HepG2 (cell line): ENCODE measurements around the gene WDFY1. TPM values are rescaled to one million over a fixed set of nuclear protein-coding genes. Genes with fewer than 3 reads are reported as not detected.

Source experiments
- ATAC-seq: fragments of 200-7000 bp; cut with Tn5 transposase; 3 replicates; pipeline ENCODE4 v1.9.1; 2020; ENCODE audit warnings: mild to moderate bottlenecking, moderate library complexity
- BruUV-seq: library from RNA; stranded (reverse); fragments of 400-500 nt; replicated peaks from 2 replicates; lab custom pipeline; 2021; lab: Mats Ljungman, UMichigan
- CTCF ChIA-PET: fragments of 300-600 bp; formaldehyde crosslinking; extraction: SDS; loops from one replicate; lab custom pipeline; 2021; ENCODE audit warnings: low total read pairs, inconsistent platforms, low intra/inter-chr PET ratio; lab: Yijun Ruan, JAX
- POLR2A ChIA-PET: fragments of 350-600 bp; sonication (Branson Sonifier 250); formaldehyde crosslinking; loops from one replicate; lab custom pipeline; 2020; ENCODE audit warnings: antibody characterized with exemption, inconsistent platforms; lab: Yijun Ruan, JAX
- DNase-seq: peaks from one replicate; pipeline ENCODE4 v3.0.0-alpha.2; 2015; ENCODE audit warnings: low spot score
- FAIRE-seq: peaks from 3 replicates; lab custom pipeline; 2011; peaks lifted over from hg19 to GRCh38; lab: Jason Lieb, UNC
- H2AFZ ChIP-seq: one replicate; pipeline ENCODE4 v1.6.1; 2011; ENCODE audit warnings: low read length, inconsistent platforms
- H3K27ac ChIP-seq: fragments of 300-600 bp; 3 replicates; pipeline ENCODE4 v1.8.0; 2011; ENCODE audit warnings: mixed run types, mild to moderate bottlenecking, mixed read lengths, low read length, inconsistent platforms; ENCODE audit not compliant: insufficient read depth; ENCODE audit errors: extremely low read length
- H3K27me3 ChIP-seq, 2 experiments: fragments of 200-600 bp in 1 of 2; 2 replicates in 1 of 2; 3 replicates in 1 of 2; pipeline versions ENCODE4 v1.6.0 to v1.8.0; 2011; ENCODE audit warnings: low read length in 2 of 2, mild to moderate bottlenecking in 2 of 2, moderate library complexity in 2 of 2, inconsistent platforms in 1 of 2; ENCODE audit not compliant: insufficient read depth in 2 of 2, control insufficient read depth in 1 of 2
- H3K36me3 ChIP-seq, 2 experiments: fragments of 200-600 bp in 1 of 2; replicated peaks in 1 of 2; 2 replicates in 1 of 2; 3 replicates in 1 of 2; pipeline versions ENCODE4 v1.5.1 to v1.8.0; 2011; ENCODE audit warnings: low read length in 2 of 2, inconsistent platforms in 1 of 2; ENCODE audit not compliant: insufficient read depth in 2 of 2, control insufficient read depth in 1 of 2
- H3K4me1 ChIP-seq: 2 replicates; pipeline ENCODE4 v1.5.1; 2012; ENCODE audit warnings: low read length, inconsistent platforms; ENCODE audit not compliant: insufficient read depth
- H3K4me2 ChIP-seq: 2 replicates; pipeline ENCODE4 v1.6.0; 2011; ENCODE audit warnings: low read depth, low read length, inconsistent platforms
- H3K4me3 ChIP-seq, 3 experiments: fragments of 200-600 bp in 1 of 3; sonication (generic), shearing (Covaris generic) in 1 of 3; replicated peaks in 1 of 3; 2 replicates each; pipeline ENCODE4 v1.5.1; 2011 to 2016; ENCODE audit warnings: low read length in 3 of 3, inconsistent platforms in 2 of 3, low read depth in 2 of 3, mild to moderate bottlenecking in 2 of 3, control low read depth in 1 of 3, mixed read lengths in 1 of 3; ENCODE audit not compliant: insufficient read depth in 1 of 3
- H3K79me2 ChIP-seq: one replicate; pipeline ENCODE4 v1.6.1; 2011; ENCODE audit warnings: low read length, inconsistent platforms; ENCODE audit not compliant: insufficient read depth
- H3K9ac ChIP-seq: 2 replicates; pipeline ENCODE4 v1.6.0; 2011; ENCODE audit warnings: mild to moderate bottlenecking, low read depth, low read length, inconsistent platforms; ENCODE audit not compliant: insufficient read depth
- H3K9me3 ChIP-seq: 2 replicates; pipeline ENCODE4 v1.5.1; 2012; ENCODE audit warnings: mild to moderate bottlenecking, low read length
- H4K20me1 ChIP-seq: 2 replicates; pipeline ENCODE4 v1.6.0; 2011; ENCODE audit warnings: inconsistent platforms, mild to moderate bottlenecking, low read length, moderate library complexity; ENCODE audit not compliant: insufficient read depth
- ARHGAP35 ChIP-seq: sonication (generic); formaldehyde crosslinking; IDR thresholded peaks from 2 replicates; pipeline ENCODE4 v1.9.0; 2022; ENCODE audit warnings: mild to moderate bottlenecking, inconsistent platforms, moderate library complexity, missing genetic modification reagents, borderline replicate concordance
- ATRX ChIP-seq: sonication (generic); formaldehyde crosslinking; IDR thresholded peaks from 2 replicates; pipeline ENCODE4 v1.4.0; 2020; ENCODE audit warnings: missing genetic modification reagents, borderline replicate concordance
- CEBPB ChIP-seq: IDR thresholded peaks from 2 replicates; pipeline ENCODE4 v1.6.1; 2011; ENCODE audit warnings: low read depth, low read length, improper control_type of control experiment, borderline replicate concordance
- CEBPG ChIP-seq: IDR thresholded peaks from 2 replicates; pipeline ENCODE4 v1.6.1; 2016
- CTCF ChIP-seq: sonication (generic); formaldehyde crosslinking; IDR thresholded peaks from 2 replicates; pipeline ENCODE4 v1.5.0; 2020; ENCODE audit warnings: mild to moderate bottlenecking, missing genetic modification reagents, moderate library complexity
- EP300 ChIP-seq, 3 experiments: sonication (generic) in 1 of 3; formaldehyde crosslinking in 1 of 3; IDR thresholded peaks; 2 replicates each; pipeline versions ENCODE4 v1.5.1 to v1.6.1; 2011 to 2020; ENCODE audit warnings: low read depth in 2 of 3, low read length in 2 of 3, borderline replicate concordance in 1 of 3, improper control_type of control experiment in 1 of 3, mild to moderate bottlenecking in 1 of 3, missing genetic modification reagents in 1 of 3, moderate library complexity in 1 of 3
- GZF1 ChIP-seq: sonication (generic); formaldehyde crosslinking; IDR thresholded peaks from 2 replicates; pipeline ENCODE4 v1.5.1; 2020; ENCODE audit warnings: mild to moderate bottlenecking, missing genetic modification reagents
- IRF2 ChIP-seq: IDR thresholded peaks from 2 replicates; pipeline ENCODE4 v1.6.1; 2018; ENCODE audit warnings: missing genetic modification reagents, missing compliant biosample characterization
- RAD21 ChIP-seq: fragments of 450-650 bp; formaldehyde crosslinking; IDR thresholded peaks from 2 replicates; pipeline ENCODE4 v1.5.0; 2020; ENCODE audit warnings: mild to moderate bottlenecking
- REL ChIP-seq: sonication (generic); formaldehyde crosslinking; conservative IDR thresholded peaks from 2 replicates; pipeline ENCODE4 v1.8.0; 2022; ENCODE audit warnings: mild to moderate bottlenecking, missing genetic modification reagents, moderate library complexity
- REPIN1 ChIP-seq: sonication (generic); formaldehyde crosslinking; IDR thresholded peaks from 2 replicates; pipeline ENCODE4 v1.8.0; 2022; ENCODE audit warnings: missing genetic modification reagents, low read depth, mild to moderate bottlenecking, borderline replicate concordance
- SMC3 ChIP-seq: IDR thresholded peaks from 2 replicates; pipeline ENCODE4 v1.6.1; 2011; ENCODE audit warnings: low read length, improper control_type of control experiment
- SOX5 ChIP-seq: IDR thresholded peaks from 2 replicates; pipeline ENCODE4 v1.6.1; 2016; ENCODE audit warnings: borderline replicate concordance
- YEATS4 ChIP-seq: sonication (generic); formaldehyde crosslinking; IDR thresholded peaks from 2 replicates; pipeline ENCODE4 v1.4.0; 2020; ENCODE audit warnings: missing genetic modification reagents, borderline replicate concordance
- ZBTB21 ChIP-seq: sonication (generic); formaldehyde crosslinking; IDR thresholded peaks from 2 replicates; pipeline ENCODE4 v1.4.0; 2020; ENCODE audit warnings: missing genetic modification reagents
- ZBTB25 ChIP-seq: IDR thresholded peaks from 2 replicates; pipeline ENCODE4 v1.6.1; 2018; ENCODE audit warnings: missing genetic modification reagents
- ZNF12 ChIP-seq: sonication (generic); formaldehyde crosslinking; IDR thresholded peaks from 2 replicates; pipeline ENCODE4 v1.5.0; 2020; ENCODE audit warnings: missing genetic modification reagents
- ZNF264 ChIP-seq: sonication (generic); formaldehyde crosslinking; IDR thresholded peaks from 2 replicates; pipeline ENCODE4 v1.4.0; 2020; ENCODE audit warnings: missing genetic modification reagents
- ZNF275 ChIP-seq: sonication (generic); formaldehyde crosslinking; IDR thresholded peaks from 2 replicates; pipeline ENCODE4 v1.8.0; 2022; ENCODE audit warnings: missing genetic modification reagents, mild to moderate bottlenecking, inconsistent platforms, borderline replicate concordance
- ZNF501 ChIP-seq: sonication (generic); formaldehyde crosslinking; IDR thresholded peaks from 2 replicates; pipeline ENCODE4 v1.5.1; 2020; ENCODE audit warnings: mild to moderate bottlenecking, moderate library complexity, missing genetic modification reagents
- WGBS: methylation state at CpG from one replicate; pipeline ENCODE4 v1.1.6; 2017; ENCODE audit warnings: low lambda C conversion rate; 5-methylcytosine and 5-hydroxymethylcytosine counted together
- in situ Hi-C: cut with HindIII; loops from 2 replicates; pipeline ENCODE4 v1.10.0; 2017; ENCODE audit warnings: low pct_unique_long_range_greater_than_20kb; ENCODE audit not compliant: extremely low pct_ligation_motif_present
- intact Hi-C: fragments of 100-400 bp; cut with micrococcal nuclease; formaldehyde crosslinking; loops from one replicate; pipeline ENCODE4 v1.10.0; 2022; ENCODE audit not compliant: unreplicated experiment
- polyA plus RNA-seq, 8 experiments: library from polyadenylated mRNA; depleted of rRNA in 3 of 8; stranded (reverse) in 7 of 8; unstranded in 1 of 8; fragments of >200 nt; fragmentation: Illumina TruSeq in 4 of 8; extraction: Trizol in 4 of 8; gene quantifications; 2 replicates each; pipeline versions ENCODE4 v1.2.1 to v1.2.3, GENCODE V29; 2011 to 2016; ENCODE audit warnings: low read depth in 4 of 8, missing spikeins in 1 of 8, mixed read lengths in 1 of 8; ENCODE audit not compliant: insufficient read depth in 1 of 8
- total RNA-seq, 5 experiments: library from RNA; depleted of rRNA; stranded (reverse); fragments of >200 nt; fragmentation: Illumina TruSeq; extraction: Trizol; gene quantifications; 2 replicates each; pipeline ENCODE4 v1.2.3, GENCODE V29; 2016; ENCODE audit warnings: low read depth in 1 of 5

The WDFY1 gene
- total and polyA plus RNA-seq, 2 of the 13 experiments (the other 11 are each of a cell fraction or from before 2014, with no cell fraction given): 77.0 to 78.4 TPM

GRCh38 chr2:223970343-223971128 lies 25.4 kb upstream of the WDFY1 start:
- ATAC-seq: peak; percentile 62
- peaks cover 16% of the 10 kb centered on the region for H3K4me1 ChIP-seq
- ChIA-PET CTCF (interaction anchor here (0.6 to 4.6 kb wide), 11 partner anchors 18 to 808 kb away, joined by 3 to 120 read pairs (median 6); partner anchors contain the start of gene SERPINE2), POLR2A (interaction anchor here (0.7 to 1.5 kb wide), 5 partner anchors 10 to 314 kb away, joined by 4 to 7 read pairs (median 6); partner anchors contain the start of gene MRPL44)
- no peaks in the 10 kb centered on the region for H3K9me3 ChIP-seq
- peak; percentile 66 for DNase-seq
- H2AFZ ChIP-seq: no peak overlapping the region
- no peak overlapping the region for H3K9ac ChIP-seq
- intact Hi-C loops: loop anchor here (1.0 to 2.0 kb wide), 7 partner anchors 19 to 680 kb away; no protein-coding TSS in a partner anchor
- 71% methylated on average over 8 of the region's 8 CpGs for WGBS
- no peak overlapping the region for H3K27ac ChIP-seq
- no TSS peak for BruUV-seq
- no peaks in the 10 kb centered on the region for H4K20me1 ChIP-seq
- H3K79me2 ChIP-seq: no peaks in the 10 kb centered on the region
- in situ Hi-C loops: no loop called here
- FAIRE-seq: peak; percentile 60
- H3K36me3 ChIP-seq: peaks cover 1 to 14% of the 10 kb centered on the region in 2 experiments; a peak in 4 of 5 replicates
- no peak overlapping the region for H3K4me3 ChIP-seq
- H3K4me2 ChIP-seq: no peak overlapping the region
- no peaks in the 10 kb centered on the region for H3K27me3 ChIP-seq
- TF ChIP-seq ZNF12 (CRISPR knock-in tag) (no peak), ARHGAP35 (CRISPR knock-in tag) (no peak), YEATS4 (CRISPR knock-in tag) (no peak), REL (no peak), ZNF275 (no peak), REPIN1 (CRISPR knock-in tag) (0 out of 2 replicates have a peak, but pooled peaks have one; percentile 41), EP300 (IDR thresholded peaks at IDR 0.05; ENCODE audit: low read depth in 2 of 2, low read length in 2 of 2) (peak in 1 of 2 experiments; percentile 25; a peak in 1 of 4 replicates), EP300 (CRISPR knock-in tag; IDR thresholded peaks at IDR 0.05; ENCODE audit: borderline replicate concordance) (no peak), GZF1 (CRISPR knock-in tag) (no peak), ZNF264 (CRISPR knock-in tag) (no peak), ATRX (CRISPR knock-in tag) (no peak), CEBPG (CRISPR knock-in tag) (peak; percentile 94), CEBPB (peak; percentile 98), ZBTB25 (CRISPR knock-in tag) (0 out of 2 replicates have a peak, but pooled peaks have one; percentile 29), SOX5 (CRISPR knock-in tag) (0 out of 2 replicates have a peak, but pooled peaks have one; percentile 28), RAD21 (peak; percentile 89), ZBTB21 (CRISPR knock-in tag) (no peak), ZNF501 (CRISPR knock-in tag) (no peak), SMC3 (peak; percentile 98), IRF2 (0 out of 2 replicates have a peak, but pooled peaks have one; percentile 29), CTCF (peak; percentile 92)
